ENCODE results near the gene NRXN2.

DNA sequence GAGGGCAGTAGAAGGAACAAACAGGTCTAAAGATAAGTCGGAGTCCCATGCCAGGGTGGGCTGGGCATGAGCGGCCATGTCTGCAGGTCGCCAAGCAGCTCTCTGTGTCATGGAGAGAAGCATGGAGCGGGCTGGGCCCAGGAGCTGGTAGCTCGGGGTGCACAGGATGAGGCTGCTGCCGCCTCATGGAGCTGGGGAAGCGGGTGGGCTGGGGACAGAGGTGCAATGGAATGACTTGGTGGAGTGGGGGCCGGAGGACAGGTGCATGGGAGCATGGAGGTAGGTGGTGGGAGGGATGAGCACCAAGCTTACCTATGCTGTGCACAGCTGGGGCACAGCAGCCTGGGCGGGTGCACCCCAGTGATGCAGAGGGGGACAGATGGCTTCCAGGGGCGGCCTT, 3.6 kb downstream of the NRXN2 start:
- no peak for TF ChIP-seq POLR2AphosphoS5 (IDR thresholded peaks at IDR 0.05; ENCODE audit: borderline replicate concordance, low read depth, low read length)
- TF ChIP-seq EZH2 (IDR thresholded peaks at IDR 0.05) = no peak
- no peak for TF ChIP-seq FOXP2 (optimal IDR thresholded peaks at IDR 0.05; ENCODE audit: control extremely low read depth, extremely low read length, insufficient read depth)
